BJ (cell line): ENCODE data around the gene ROR1. TPM values are rescaled to one million over a fixed set of nuclear protein-coding genes. Genes with fewer than 3 reads are reported as not detected.

Experiments used
- CTCF ChIA-PET: fragments of 350-600 bp; formaldehyde crosslinking; extraction: SDS; loops from one replicate; lab custom pipeline; 2021; ENCODE audit warnings: antibody characterized with exemption, inconsistent platforms; lab: Yijun Ruan, JAX
- POLR2A ChIA-PET: fragments of 300-600 bp; sonication (Branson Sonifier 250); formaldehyde crosslinking; extraction: SDS; loops from one replicate; lab custom pipeline; 2021; ENCODE audit warnings: antibody characterized with exemption; lab: Charles Lee
- DNase-seq: peaks from one replicate; pipeline ENCODE4 v3.0.0-alpha.2; 2011; ENCODE audit warnings: low read depth
- H3K27me3 ChIP-seq: 2 replicates; pipeline ENCODE4 v1.6.0; 2011; ENCODE audit warnings: low read length; ENCODE audit not compliant: control insufficient read depth, insufficient read depth
- H3K36me3 ChIP-seq: 2 replicates; pipeline ENCODE4 v1.5.1; 2011; ENCODE audit warnings: low read length; ENCODE audit not compliant: control insufficient read depth, insufficient read depth
- H3K4me3 ChIP-seq: 2 replicates; pipeline ENCODE4 v1.5.1; 2011; ENCODE audit warnings: low read depth, mild to moderate bottlenecking, control low read depth, low read length
- CTCF ChIP-seq: IDR thresholded peaks from 2 replicates; pipeline ENCODE4 v1.5.1; 2011; ENCODE audit warnings: low read depth, mild to moderate bottlenecking, control low read depth, inconsistent platforms, low read length, moderate library complexity; ENCODE audit not compliant: insufficient read depth
- polyA plus RNA-seq: library from polyadenylated mRNA; depleted of rRNA; stranded (reverse); fragments of >200 nt; gene quantifications from 2 replicates; pipeline ENCODE4 v1.2.3, GENCODE V29; 2011

The ROR1 gene
- polyA plus RNA-seq, 1 experiment: 4.6 TPM

DNA sequence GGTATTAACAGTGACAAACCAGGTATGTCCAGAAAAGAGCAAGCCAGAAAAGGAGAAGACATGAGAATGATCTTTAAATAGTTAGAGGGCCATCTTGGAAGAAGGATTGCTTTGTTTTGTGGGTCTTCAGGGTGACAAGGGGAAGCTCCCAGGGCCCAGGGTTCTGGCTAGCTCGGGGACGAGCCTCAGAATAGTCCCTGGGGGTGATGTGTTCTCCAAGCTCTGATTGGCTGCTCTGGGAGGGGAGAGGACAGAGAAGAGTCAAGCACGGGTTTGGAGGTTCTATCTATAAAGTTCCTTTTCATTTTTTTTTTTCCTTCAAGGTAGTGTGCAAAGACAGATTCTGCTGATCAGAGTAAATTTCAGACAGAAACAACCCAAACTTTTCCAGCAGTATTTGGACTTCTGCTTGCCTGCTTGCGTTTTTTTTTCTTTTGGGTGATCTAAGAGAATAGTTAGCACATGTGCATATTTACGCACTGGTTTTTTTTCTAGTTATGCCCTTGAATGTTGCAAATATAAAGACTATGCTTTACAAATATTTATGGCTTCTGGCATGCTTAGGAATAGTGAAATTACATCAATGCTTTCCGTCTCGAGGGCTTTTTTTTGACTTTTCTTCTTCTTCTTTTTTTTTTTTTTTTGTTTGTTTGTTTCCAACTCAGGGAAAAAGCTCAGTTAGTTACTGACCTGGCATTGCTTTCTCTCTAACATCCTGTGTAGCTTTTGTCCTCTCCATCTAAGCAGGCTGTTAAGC is 59.7 kb downstream of the ROR1 start:
- CTCF ChIA-PET: no interaction called here
- DNase-seq: no peak
- TF ChIP-seq CTCF: no peak
- Histone ChIP-seq H3K27me3 (peaks cover 2% of the 10 kb centered on the region; the same call in 1 of the 2 replicates), H3K36me3 (no peaks in the 10 kb centered on the region), H3K4me3 (no peak overlapping the region)
- POLR2A ChIA-PET: no interaction called here

DNA sequence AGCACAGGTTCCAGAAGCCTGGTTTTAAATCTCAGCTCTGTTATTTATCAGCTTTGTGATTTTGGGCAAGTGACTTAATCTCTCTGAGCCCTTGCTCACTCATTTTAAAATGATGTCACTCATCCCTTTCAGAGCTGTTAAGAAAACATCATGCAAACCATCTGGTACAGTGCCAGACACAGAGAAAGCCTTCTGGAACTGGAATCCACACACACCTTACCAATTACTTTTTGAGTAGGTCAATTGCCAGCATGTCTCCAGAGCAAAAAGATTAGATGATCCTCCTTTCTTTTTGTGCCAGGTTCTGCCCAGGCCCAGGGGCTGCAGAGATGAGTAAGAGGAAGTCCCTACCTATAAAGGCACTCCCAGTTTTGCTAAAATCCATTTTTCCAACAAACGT is 61.3 kb downstream of the ROR1 start:
- ChIA-PET CTCF (no interaction called here), POLR2A (no interaction called here)
- Histone ChIP-seq H3K36me3 (no peaks in the 10 kb centered on the region), H3K4me3 (no peak overlapping the region), H3K27me3 (peaks cover 2% of the 10 kb centered on the region; the same call in 1 of the 2 replicates)
- no peak for DNase-seq
- no peak for TF ChIP-seq CTCF

GRCh38 chr1:63836374-63836773 is 62.6 kb downstream of the ROR1 start:
- DNase-seq: no peak
- H3K27me3 ChIP-seq: peaks cover 2% of the 10 kb centered on the region; the same call in 1 of the 2 replicates
- no peak overlapping the region for H3K4me3 ChIP-seq
- no peak for TF ChIP-seq CTCF
- POLR2A ChIA-PET: no interaction called here
- CTCF ChIA-PET: interaction anchor here (1.3 kb wide), 1 partner anchor 12 kb away, joined by 3 read pairs; no protein-coding TSS in a partner anchor
- no peaks in the 10 kb centered on the region for H3K36me3 ChIP-seq

GRCh38 chr1:63836830-63837229 is 63.0 kb downstream of the ROR1 start:
- ChIA-PET POLR2A (no interaction called here), CTCF (interaction anchor here (1.3 kb wide), 1 partner anchor 13 kb away, joined by 3 read pairs; no protein-coding TSS in a partner anchor)
- no peak overlapping the region for H3K4me3 ChIP-seq

More at GRCh38 chr1:63836830-63837229, 63.0 kb downstream of the ROR1 start:
- no peaks in the 10 kb centered on the region for H3K36me3 ChIP-seq
- DNase-seq: no peak
- peaks cover 2% of the 10 kb centered on the region; the same call in 1 of the 2 replicates for H3K27me3 ChIP-seq
- TF ChIP-seq CTCF: no peak
